Esophagus muscularis mucosa (tissue), 4 donors: ENCODE results near the gene ARHGAP15. TPM values are rescaled to one million over a fixed set of nuclear protein-coding genes. Genes with fewer than 3 reads are reported as not detected.

Experiments
- DNase-seq: peaks from one replicate; pipeline ENCODE4 v3.0.0-alpha.2; 2017; ENCODE audit errors: extremely low spot score
- H3K27ac ChIP-seq, 4 donors: fragments of 200-600 bp; sonication (generic); replicated peaks in 1 of 4; 1 replicate in 3 of 4; 2 replicates in 1 of 4; pipeline ENCODE4 v1.5.1; 2016 to 2019; ENCODE audit warnings: mild to moderate bottlenecking in 1 of 4
- H3K27me3 ChIP-seq, 4 donors: fragments of 200-600 bp; sonication (generic); one replicate each; pipeline versions ENCODE4 v1.5.1 to v1.6.0; 2016 to 2019
- H3K36me3 ChIP-seq, 4 donors: fragments of 200-600 bp; sonication (generic); one replicate each; pipeline ENCODE4 v1.5.1; 2016 to 2019
- H3K4me1 ChIP-seq, 4 donors: fragments of 200-600 bp; sonication (generic); one replicate each; pipeline ENCODE4 v1.5.1; 2016 to 2019
- H3K4me3 ChIP-seq, 4 donors: fragments of 200-600 bp; sonication (generic); 1 replicate in 2 of 4; 2 replicates in 2 of 4; pipeline ENCODE4 v1.5.1; 2016 to 2019; ENCODE audit warnings: mild to moderate bottlenecking in 4 of 4, moderate library complexity in 1 of 4
- H3K9me3 ChIP-seq, 4 donors: fragments of 200-600 bp; sonication (generic); 1 replicate in 3 of 4; 2 replicates in 1 of 4; pipeline ENCODE4 v1.5.1; 2016 to 2019
- EP300 ChIP-seq: sonication (generic); formaldehyde crosslinking; IDR thresholded peaks from one replicate; pipeline ENCODE4 v1.6.1; 2017; ENCODE audit warnings: antibody characterized with exemption
- POLR2A ChIP-seq: fragments of 450-650 bp; IDR thresholded peaks from one replicate; pipeline ENCODE4 v1.6.1; 2017; ENCODE audit warnings: antibody characterized with exemption, moderate library complexity, mild to moderate bottlenecking, low read depth
- POLR2AphosphoS5 ChIP-seq, 2 donors: sonication (generic); formaldehyde crosslinking; IDR thresholded peaks; one replicate each; pipeline ENCODE4 v1.6.1; 2017; ENCODE audit warnings: antibody characterized with exemption in 2 of 2
- WGBS: methylation state at CpG from one replicate; pipeline ENCODE4 v1.1.5; 2018; 5-methylcytosine and 5-hydroxymethylcytosine counted together
- intact Hi-C: fragments of 100-400 bp; cut with DNase I; formaldehyde crosslinking; loops from one replicate; pipeline ENCODE4 v1.15.1; 2023
- total RNA-seq, 4 donors: library from RNA; depleted of rRNA; stranded (reverse); fragments of >200 nt; gene quantifications; one replicate each; pipeline versions ENCODE4 v1.1.0 to v1.2.1, GENCODE V29; 2016
- TF ChIP-seq, protein P1 (sequence below), 3 experiments: fragments of 200-600 bp in 2 of 3; fragments of 450-650 bp in 1 of 3; sonication (generic) in 2 of 3; IDR thresholded peaks; one replicate each; pipeline ENCODE4 v1.5.1; 2017 to 2019; ENCODE audit warnings: antibody characterized with exemption in 3 of 3, mild to moderate bottlenecking in 2 of 3, moderate library complexity in 1 of 3

Gene ARHGAP15
- total RNA-seq, 4 donors from 2014 or later = 5.4 to 13.3 (median 7.1) TPM

DNA sequence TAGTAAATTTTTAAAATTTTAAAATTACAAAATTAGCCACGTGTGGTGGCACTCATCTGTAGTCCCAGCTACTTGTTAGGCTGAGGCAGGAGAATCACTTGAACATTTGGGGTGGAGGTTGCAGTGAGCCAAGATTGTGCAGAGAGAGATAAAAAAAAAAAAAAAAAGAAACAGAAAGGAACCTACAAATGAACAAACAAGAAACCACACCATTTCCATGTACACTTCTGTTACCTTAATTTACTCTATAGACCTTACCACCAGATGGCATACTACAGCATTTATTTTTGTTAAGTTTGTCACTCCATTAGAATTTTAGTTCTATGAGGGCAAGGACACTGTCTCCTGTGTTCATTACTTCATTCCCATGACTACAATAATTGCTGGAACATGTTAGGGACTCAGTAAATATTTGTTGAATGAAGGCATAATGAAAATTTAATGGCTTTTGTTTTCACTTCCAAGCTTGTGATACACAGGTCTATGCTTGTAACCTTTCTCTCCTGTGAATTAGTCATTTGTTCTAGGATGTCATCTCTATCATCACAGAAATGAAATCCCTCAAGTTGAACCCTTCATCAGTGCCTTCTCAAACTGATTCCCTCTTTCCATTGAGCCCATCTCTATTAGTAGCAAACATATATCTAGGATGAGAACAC is 76.0 kb downstream of the ARHGAP15 start:
- intact Hi-C loops = no loop called here
- H3K36me3 ChIP-seq = no peaks in the 10 kb centered on the region
- no peaks in the 10 kb centered on the region for H3K4me1 ChIP-seq
- no peak for TF ChIP-seq POLR2AphosphoS5 (IDR thresholded peaks at IDR 0.05)
- TF ChIP-seq, protein P1, sequence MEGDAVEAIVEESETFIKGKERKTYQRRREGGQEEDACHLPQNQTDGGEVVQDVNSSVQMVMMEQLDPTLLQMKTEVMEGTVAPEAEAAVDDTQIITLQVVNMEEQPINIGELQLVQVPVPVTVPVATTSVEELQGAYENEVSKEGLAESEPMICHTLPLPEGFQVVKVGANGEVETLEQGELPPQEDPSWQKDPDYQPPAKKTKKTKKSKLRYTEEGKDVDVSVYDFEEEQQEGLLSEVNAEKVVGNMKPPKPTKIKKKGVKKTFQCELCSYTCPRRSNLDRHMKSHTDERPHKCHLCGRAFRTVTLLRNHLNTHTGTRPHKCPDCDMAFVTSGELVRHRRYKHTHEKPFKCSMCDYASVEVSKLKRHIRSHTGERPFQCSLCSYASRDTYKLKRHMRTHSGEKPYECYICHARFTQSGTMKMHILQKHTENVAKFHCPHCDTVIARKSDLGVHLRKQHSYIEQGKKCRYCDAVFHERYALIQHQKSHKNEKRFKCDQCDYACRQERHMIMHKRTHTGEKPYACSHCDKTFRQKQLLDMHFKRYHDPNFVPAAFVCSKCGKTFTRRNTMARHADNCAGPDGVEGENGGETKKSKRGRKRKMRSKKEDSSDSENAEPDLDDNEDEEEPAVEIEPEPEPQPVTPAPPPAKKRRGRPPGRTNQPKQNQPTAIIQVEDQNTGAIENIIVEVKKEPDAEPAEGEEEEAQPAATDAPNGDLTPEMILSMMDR (IDR thresholded peaks at IDR 0.05) = peak in 1 of 3 experiments; percentile 12
- no peak overlapping the region for H3K4me3 ChIP-seq
- 95% methylated on average over 1 of the region's 1 CpG for WGBS
- no peak for DNase-seq
- no peak overlapping the region for H3K27ac ChIP-seq
- H3K9me3 ChIP-seq = no peaks in the 10 kb centered on the region
- no peaks in the 10 kb centered on the region for H3K27me3 ChIP-seq

DNA sequence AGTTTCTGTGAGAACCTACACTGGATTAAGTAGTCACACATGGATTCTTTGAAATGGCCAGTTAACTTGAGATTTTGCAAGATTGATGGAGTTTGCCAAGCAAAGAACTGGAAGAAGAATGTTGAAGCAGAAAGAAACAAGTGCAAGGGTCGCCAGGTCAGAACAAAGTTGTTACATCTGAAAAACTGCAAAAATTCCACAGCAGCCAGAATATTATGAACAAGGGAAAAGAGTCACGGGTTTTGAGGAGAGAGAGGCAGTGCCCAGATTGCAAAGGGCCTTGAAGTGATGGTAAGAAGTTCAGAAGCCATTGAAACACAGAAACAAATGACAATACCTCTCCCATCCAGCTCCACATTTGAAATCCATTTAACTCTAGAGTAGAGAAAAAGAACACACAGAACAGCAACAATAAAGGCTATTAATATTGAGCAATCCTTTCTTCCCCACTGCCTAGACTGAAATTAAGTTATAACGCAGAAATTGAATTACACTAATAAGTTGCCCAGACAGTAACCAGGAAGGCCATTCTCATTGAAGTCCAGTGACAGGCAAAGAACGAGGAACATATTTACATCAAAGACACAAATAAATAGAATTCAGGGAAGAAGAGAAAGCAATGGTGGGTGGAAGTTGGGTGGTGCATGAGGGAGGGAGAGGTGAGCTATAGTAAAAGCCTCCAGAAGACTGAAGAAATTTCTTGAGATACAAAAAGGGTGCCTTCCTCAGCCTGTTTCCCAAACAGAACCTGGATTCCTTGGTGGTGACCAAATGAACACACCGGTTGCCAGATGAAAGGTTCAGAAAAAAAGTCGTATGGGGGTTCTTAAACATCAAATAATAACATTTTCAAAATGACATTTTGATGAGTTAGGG is 80.6 kb downstream of the ARHGAP15 start:
- TF ChIP-seq POLR2A (no peak), EP300 (no peak), POLR2AphosphoS5 (IDR thresholded peaks at IDR 0.05) (no peak)
- TF ChIP-seq, protein P1 (IDR thresholded peaks at IDR 0.05) = no peak
- peak overlapping the region in 1 of 4 donors; percentile 11 for H3K27ac ChIP-seq
- no peak for DNase-seq
- no peaks in the 10 kb centered on the region for H3K36me3 ChIP-seq
- H3K27me3 ChIP-seq = no peaks in the 10 kb centered on the region
- no peak overlapping the region for H3K4me3 ChIP-seq
- WGBS = 75% methylated on average over 6 of the region's 6 CpGs
- intact Hi-C loops = no loop called here
- no peaks in the 10 kb centered on the region for H3K4me1 ChIP-seq
- no peaks in the 10 kb centered on the region for H3K9me3 ChIP-seq

- TF ChIP-seq POLR2A = no peak
- TF ChIP-seq, protein P1 (IDR thresholded peaks at IDR 0.05) = no peak
- TF ChIP-seq EP300 = no peak
- TF ChIP-seq POLR2AphosphoS5 (IDR thresholded peaks at IDR 0.05) = no peak
- intact Hi-C loops = no loop called here
- no peak for DNase-seq
- Histone ChIP-seq H3K4me3 (no peak overlapping the region), H3K36me3 (no peaks in the 10 kb centered on the region), H3K4me1 (no peaks in the 10 kb centered on the region), H3K27me3 (no peaks in the 10 kb centered on the region), H3K9me3 (no peaks in the 10 kb centered on the region), H3K27ac (no peak overlapping the region)
- 91% methylated on average over 1 of the region's 1 CpG for WGBS
These were observed 81.2 kb downstream of the ARHGAP15 start for GRCh38 chr2:143210446-143210819.

GRCh38 chr2:143217512-143218115 is 88.4 kb downstream of the ARHGAP15 start:
- Histone ChIP-seq H3K4me3 (no peak overlapping the region), H3K27ac (no peak overlapping the region), H3K36me3 (no peaks in the 10 kb centered on the region), H3K27me3 (no peaks in the 10 kb centered on the region), H3K4me1 (no peaks in the 10 kb centered on the region), H3K9me3 (peaks cover 0 to 4% (median 0%) of the 10 kb centered on the region in 4 donors)
- no peak for DNase-seq
- intact Hi-C loops = no loop called here
- TF ChIP-seq, protein P1 (IDR thresholded peaks at IDR 0.05) = no peak
- TF ChIP-seq POLR2AphosphoS5 (IDR thresholded peaks at IDR 0.05) = no peak
- no peak for TF ChIP-seq POLR2A
- no peak for TF ChIP-seq EP300
- WGBS = 78% methylated on average over 1 of the region's 1 CpG
